Uterus (tissue), 4 donors: Measurements from ENCODE around the gene APOC3. TPM values are rescaled to one million over a fixed set of nuclear protein-coding genes. Genes with fewer than 3 reads are reported as not detected.

Experiments used
- DNase-seq, 2 donors: peaks; one replicate each; pipeline ENCODE4 v3.0.0-alpha.2; 2019 to 2020
- H3K27ac ChIP-seq, 2 donors: fragments of 200-600 bp; sonication (generic); 1 replicate in 1 of 2; 2 replicates in 1 of 2; pipeline ENCODE4 v1.5.1; 2016 to 2018
- H3K27me3 ChIP-seq, 2 donors: fragments of 200-600 bp; sonication (generic); one replicate each; pipeline ENCODE4 v1.5.1; 2018 to 2019; ENCODE audit warnings: control low read depth in 1 of 2
- H3K36me3 ChIP-seq, 2 donors: fragments of 200-600 bp; sonication (generic); one replicate each; pipeline ENCODE4 v1.5.1; 2019; ENCODE audit warnings: control low read depth in 1 of 2
- H3K4me1 ChIP-seq, 2 donors: fragments of 200-600 bp; sonication (generic); one replicate each; pipeline ENCODE4 v1.5.1; 2018 to 2019; ENCODE audit warnings: control low read depth in 1 of 2
- H3K4me3 ChIP-seq, 2 donors: fragments of 200-600 bp; sonication (generic); 1 replicate in 1 of 2; 2 replicates in 1 of 2; pipeline ENCODE4 v1.5.1; 2018 to 2019; ENCODE audit warnings: mild to moderate bottlenecking in 1 of 2
- H3K9me3 ChIP-seq, 2 donors: fragments of 200-600 bp; sonication (generic); one replicate each; pipeline ENCODE4 v1.5.1; 2019; ENCODE audit warnings: control low read depth in 1 of 2
- CTCF ChIP-seq, 4 experiments: fragments of 200-600 bp in 2 of 4; fragments of 450-650 bp in 2 of 4; sonication (generic) in 2 of 4; IDR thresholded peaks; one replicate each; pipeline ENCODE4 v1.5.1; 2016 to 2019; ENCODE audit warnings: antibody characterized with exemption in 4 of 4, mild to moderate bottlenecking in 2 of 4, moderate library complexity in 1 of 4
- POLR2A ChIP-seq, 2 donors: fragments of 450-650 bp; IDR thresholded peaks; one replicate each; pipeline ENCODE4 v1.6.1; 2016; ENCODE audit warnings: antibody characterized with exemption in 2 of 2, mild to moderate bottlenecking in 1 of 2, moderate library complexity in 1 of 2
- intact Hi-C: fragments of 100-400 bp; cut with DNase I; formaldehyde crosslinking; loops from one replicate; pipeline ENCODE4 v1.15.1; 2023; ENCODE audit warnings: low total_unique reads
- total RNA-seq, 4 donors: library from RNA; depleted of rRNA in 3 of 4; stranded (reverse); fragments of >200 nt in 3 of 4; gene quantifications; one replicate each; pipeline versions ENCODE4 v1.1.0 to v1.2.4, GENCODE V29; 2014 to 2023
- donor health status: DM: yes; HTN: yes; CAD: no.

Gene APOC3
- total RNA-seq, 4 donors from 2014 or later = 1.2 TPM; not detected in 3

- H3K9me3 ChIP-seq = no peaks in the 10 kb centered on the region
- H3K36me3 ChIP-seq = no peaks in the 10 kb centered on the region
- DNase-seq = no peak
- TF ChIP-seq CTCF (IDR thresholded peaks at IDR 0.05) (no peak), POLR2A (IDR thresholded peaks at IDR 0.05) (no peak)
- no peaks in the 10 kb centered on the region for H3K4me1 ChIP-seq
- no peak overlapping the region for H3K27ac ChIP-seq
- no peak overlapping the region for H3K4me3 ChIP-seq
- intact Hi-C loops = loop anchor here (10.0 kb wide), 1 partner anchor 245 kb away; no protein-coding TSS in a partner anchor
- no peaks in the 10 kb centered on the region for H3K27me3 ChIP-seq
Measured at GRCh38 chr11:116869610-116870009, 39.9 kb downstream of the APOC3 start.

- no peak overlapping the region for H3K27ac ChIP-seq
- no peaks in the 10 kb centered on the region for H3K36me3 ChIP-seq
- H3K9me3 ChIP-seq = no peaks in the 10 kb centered on the region
- intact Hi-C loops = loop anchor here (10.0 kb wide), 1 partner anchor 245 kb away; no protein-coding TSS in a partner anchor
- H3K27me3 ChIP-seq = no peaks in the 10 kb centered on the region
- no peak for DNase-seq
- no peaks in the 10 kb centered on the region for H3K4me1 ChIP-seq
- no peak for TF ChIP-seq CTCF (IDR thresholded peaks at IDR 0.05)
- TF ChIP-seq POLR2A (IDR thresholded peaks at IDR 0.05) = no peak
- H3K4me3 ChIP-seq = no peak overlapping the region
Measured at GRCh38 chr11:116870054-116870453, 40.3 kb downstream of the APOC3 start.

- Histone ChIP-seq H3K36me3 (no peaks in the 10 kb centered on the region), H3K27ac (no peak overlapping the region), H3K27me3 (no peaks in the 10 kb centered on the region), H3K4me1 (no peaks in the 10 kb centered on the region), H3K9me3 (no peaks in the 10 kb centered on the region), H3K4me3 (no peak overlapping the region)
- DNase-seq = no peak
- intact Hi-C loops = loop anchor here (10.0 kb wide), 1 partner anchor 244 kb away; no protein-coding TSS in a partner anchor
- TF ChIP-seq POLR2A (IDR thresholded peaks at IDR 0.05) = no peak
- TF ChIP-seq CTCF (IDR thresholded peaks at IDR 0.05) = no peak
Measured at GRCh38 chr11:116871248-116871647, 41.5 kb downstream of the APOC3 start.

GRCh38 chr11:116873381-116873780 is 43.7 kb downstream of the APOC3 start:
- intact Hi-C loops = loop anchor here (10.0 kb wide), 1 partner anchor 241 kb away; no protein-coding TSS in a partner anchor
- TF ChIP-seq POLR2A (IDR thresholded peaks at IDR 0.05) = no peak
- TF ChIP-seq CTCF (IDR thresholded peaks at IDR 0.05) = no peak
- H3K36me3 ChIP-seq = no peaks in the 10 kb centered on the region

GRCh38 chr11:116874251-116874650 is 44.5 kb downstream of the APOC3 start:
- Histone ChIP-seq H3K36me3 (no peaks in the 10 kb centered on the region), H3K4me1 (no peaks in the 10 kb centered on the region), H3K9me3 (no peaks in the 10 kb centered on the region), H3K27ac (no peak overlapping the region), H3K27me3 (no peaks in the 10 kb centered on the region), H3K4me3 (no peak overlapping the region)
- TF ChIP-seq CTCF (IDR thresholded peaks at IDR 0.05) = no peak
- TF ChIP-seq POLR2A (IDR thresholded peaks at IDR 0.05) = no peak
- DNase-seq = no peak
- intact Hi-C loops = loop anchor here (10.0 kb wide), 1 partner anchor 241 kb away; no protein-coding TSS in a partner anchor

More at GRCh38 chr11:116873381-116873780, 43.7 kb downstream of the APOC3 start:
- H3K4me3 ChIP-seq = no peak overlapping the region
- no peak overlapping the region for H3K27ac ChIP-seq
- H3K9me3 ChIP-seq = no peaks in the 10 kb centered on the region
- no peak for DNase-seq
- no peaks in the 10 kb centered on the region for H3K4me1 ChIP-seq
- no peaks in the 10 kb centered on the region for H3K27me3 ChIP-seq
